Measurements from ENCODE around the gene ZNF519.
"Not testable (repeated sequence)": the region's sequence is repeated elsewhere in the genome, so short reads cannot be mapped to it uniquely, and the experiment has no call there.

- not testable (repeated sequence) for TF ChIP-seq CTCF, POLR2A (IDR thresholded peaks at IDR 0.05)
Measured at GRCh38 chr18:14142177-14142576, 9.9 kb upstream of the ZNF519 start.
